ENCODE measurements around the gene NFKB1. TPM values are rescaled to one million over a fixed set of nuclear protein-coding genes. Genes with fewer than 3 reads are reported as not detected.

The NFKB1 gene
- total RNA-seq, 4 donors from 2014 or later, result 18.8 to 56.3 (median 30.8) TPM

- H3K9me3 ChIP-seq, result no peaks in the 10 kb centered on the region
- H3K36me3 ChIP-seq, result no peaks in the 10 kb centered on the region
- no peak overlapping the region for H3K27ac ChIP-seq
- no peak overlapping the region for H3K4me3 ChIP-seq
- DNase-seq, result no peak
- H3K27me3 ChIP-seq, result no peaks in the 10 kb centered on the region
- TF ChIP-seq CTCF (IDR thresholded peaks at IDR 0.05), result no peak
- no peak for TF ChIP-seq POLR2A (IDR thresholded peaks at IDR 0.05)
- intact Hi-C loops (cut with DNase I; ENCODE audit: low total_unique reads), result no loop called here
- peaks cover 0 to 6% of the 10 kb centered on the region in 2 donors for H3K4me1 ChIP-seq
Observed at GRCh38 chr4:102533348-102533747, 32.2 kb downstream of the NFKB1 start.

- intact Hi-C loops (cut with DNase I; ENCODE audit: low total_unique reads), result no loop called here
- Histone ChIP-seq H3K27ac (no peak overlapping the region), H3K27me3 (no peaks in the 10 kb centered on the region), H3K9me3 (no peaks in the 10 kb centered on the region), H3K4me3 (no peak overlapping the region), H3K4me1 (peaks cover 0 to 6% of the 10 kb centered on the region in 2 donors), H3K36me3 (no peaks in the 10 kb centered on the region)
- no peak for DNase-seq
- TF ChIP-seq POLR2A (IDR thresholded peaks at IDR 0.05) (no peak), CTCF (IDR thresholded peaks at IDR 0.05) (no peak)
Observed at GRCh38 chr4:102533904-102534303, 32.7 kb downstream of the NFKB1 start.

- no peak for DNase-seq
- Histone ChIP-seq H3K36me3 (no peaks in the 10 kb centered on the region), H3K9me3 (no peaks in the 10 kb centered on the region), H3K4me3 (no peak overlapping the region), H3K4me1 (peaks cover 0 to 6% of the 10 kb centered on the region in 2 donors), H3K27me3 (no peaks in the 10 kb centered on the region), H3K27ac (no peak overlapping the region)
- intact Hi-C loops (cut with DNase I; ENCODE audit: low total_unique reads), result no loop called here
- TF ChIP-seq POLR2A (IDR thresholded peaks at IDR 0.05) (no peak), CTCF (IDR thresholded peaks at IDR 0.05) (no peak)
Observed at GRCh38 chr4:102534845-102535244, 33.7 kb downstream of the NFKB1 start.

- Histone ChIP-seq H3K4me1 (peaks cover 0 to under 1% of the 10 kb centered on the region in 2 donors), H3K27me3 (no peaks in the 10 kb centered on the region), H3K9me3 (no peaks in the 10 kb centered on the region), H3K27ac (no peak overlapping the region), H3K4me3 (no peak overlapping the region), H3K36me3 (no peaks in the 10 kb centered on the region)
- no peak for DNase-seq
- TF ChIP-seq POLR2A (IDR thresholded peaks at IDR 0.05), result no peak
- no peak for TF ChIP-seq CTCF (IDR thresholded peaks at IDR 0.05)
- intact Hi-C loops (cut with DNase I; ENCODE audit: low total_unique reads), result no loop called here
Observed at GRCh38 chr4:102535398-102536082, 34.4 kb downstream of the NFKB1 start.

- intact Hi-C loops (cut with DNase I; ENCODE audit: low total_unique reads), result no loop called here
Observed at GRCh38 chr4:102536768-102537167, 35.6 kb downstream of the NFKB1 start.

More at GRCh38 chr4:102536768-102537167, 35.6 kb downstream of the NFKB1 start:
- no peaks in the 10 kb centered on the region for H3K36me3 ChIP-seq
- no peak for TF ChIP-seq POLR2A (IDR thresholded peaks at IDR 0.05)
- no peaks in the 10 kb centered on the region for H3K4me1 ChIP-seq
- H3K27me3 ChIP-seq, result no peaks in the 10 kb centered on the region
- H3K27ac ChIP-seq, result no peak overlapping the region
- no peaks in the 10 kb centered on the region for H3K9me3 ChIP-seq
- H3K4me3 ChIP-seq, result no peak overlapping the region
- DNase-seq, result no peak

Measured in uterus (tissue), 4 donors.